Neuronal stem cell (in vitro differentiated cells): ENCODE results near the gene KRTAP2-4.
"Not testable (repeated sequence)": the region's sequence is repeated elsewhere in the genome, so short reads cannot be mapped to it uniquely, and the experiment has no call there.

Source experiments
- DNase-seq: peaks from one replicate; pipeline ENCODE4 v3.0.0-alpha.2; 2013; ENCODE audit warnings: low spot score
- H2AFZ ChIP-seq: one replicate; pipeline ENCODE4 v1.6.1; 2013; ENCODE audit warnings: mild to moderate bottlenecking, low read length, inconsistent platforms
- H2AK5ac ChIP-seq: 2 replicates; pipeline ENCODE4 v1.6.1; 2013; ENCODE audit warnings: low read depth, mild to moderate bottlenecking, inconsistent platforms, low read length, moderate library complexity, mixed read lengths
- H2BK120ac ChIP-seq: 2 replicates; pipeline ENCODE4 v1.6.1; 2013; ENCODE audit warnings: low read depth, mild to moderate bottlenecking, inconsistent platforms, low read length, moderate library complexity, mixed read lengths
- H2BK12ac ChIP-seq: one replicate; pipeline ENCODE4 v1.6.1; 2013; ENCODE audit warnings: low read length, inconsistent platforms
- H2BK15ac ChIP-seq: 2 replicates; pipeline ENCODE4 v1.6.1; 2013; ENCODE audit warnings: mild to moderate bottlenecking, low read length, inconsistent platforms, mixed read lengths
- H2BK5ac ChIP-seq: one replicate; pipeline ENCODE4 v1.6.1; 2013; ENCODE audit warnings: inconsistent platforms, mild to moderate bottlenecking, low read length, moderate library complexity
- H3K14ac ChIP-seq: one replicate; pipeline ENCODE4 v1.6.1; 2013; ENCODE audit warnings: low read length, inconsistent platforms
- H3K18ac ChIP-seq: 2 replicates; pipeline ENCODE4 v1.6.1; 2013; ENCODE audit warnings: low read length, inconsistent platforms
- H3K23ac ChIP-seq: 2 replicates; pipeline ENCODE4 v1.6.1; 2013; ENCODE audit warnings: low read depth, mild to moderate bottlenecking, mixed read lengths, low read length, inconsistent platforms; ENCODE audit not compliant: poor library complexity
- H3K27ac ChIP-seq: replicated peaks from 3 replicates; pipeline ENCODE4 v1.5.1; 2013; ENCODE audit warnings: low read length, inconsistent platforms
- H3K27me3 ChIP-seq, 3 experiments: 2 replicates each; pipeline ENCODE4 v1.6.1; 2013; ENCODE audit warnings: low read length in 3 of 3, mild to moderate bottlenecking in 2 of 3, inconsistent platforms in 1 of 3, low read depth in 1 of 3, mixed read lengths in 1 of 3, moderate library complexity in 1 of 3; ENCODE audit not compliant: control insufficient read depth in 3 of 3, insufficient read depth in 3 of 3
- H3K36me3 ChIP-seq, 2 donors: replicated peaks in 1 of 2; 2 replicates each; pipeline ENCODE4 v1.6.1; 2013; ENCODE audit warnings: low read length in 2 of 2; ENCODE audit not compliant: control insufficient read depth in 2 of 2, insufficient read depth in 2 of 2
- H3K4ac ChIP-seq: 2 replicates; pipeline ENCODE4 v1.6.1; 2013; ENCODE audit warnings: inconsistent platforms, mild to moderate bottlenecking, low read length, moderate library complexity
- H3K4me1 ChIP-seq, 2 donors: 1 replicate in 1 of 2; 2 replicates in 1 of 2; pipeline ENCODE4 v1.6.1; 2013; ENCODE audit warnings: low read length in 2 of 2, low read depth in 1 of 2; ENCODE audit not compliant: control insufficient read depth in 2 of 2, insufficient read depth in 1 of 2
- H3K4me2 ChIP-seq: one replicate; pipeline ENCODE4 v1.6.1; 2013; ENCODE audit warnings: mild to moderate bottlenecking, low read length, inconsistent platforms; ENCODE audit not compliant: insufficient read depth, poor library complexity, severe bottlenecking
- H3K4me3 ChIP-seq, 2 donors: 2 replicates each; pipeline ENCODE4 v1.5.1; 2013; ENCODE audit warnings: low read length in 2 of 2, mild to moderate bottlenecking in 2 of 2, inconsistent platforms in 1 of 2, moderate library complexity in 1 of 2
- H3K79me1 ChIP-seq: one replicate; pipeline ENCODE4 v1.6.1; 2013; ENCODE audit warnings: low read depth, mild to moderate bottlenecking, inconsistent platforms, low read length, moderate library complexity
- H3K9ac ChIP-seq: one replicate; pipeline ENCODE4 v1.6.1; 2013; ENCODE audit warnings: mild to moderate bottlenecking, low read depth, low read length, inconsistent platforms; ENCODE audit not compliant: poor library complexity
- H3K9me3 ChIP-seq, 2 donors: replicated peaks in 1 of 2; 2 replicates each; pipeline versions ENCODE3 to v1.6.1; 2013; ENCODE audit warnings: low read length in 2 of 2, mild to moderate bottlenecking in 2 of 2, inconsistent platforms in 1 of 2, low read depth in 1 of 2, mixed read lengths in 1 of 2, moderate library complexity in 1 of 2; ENCODE audit not compliant: control insufficient read depth in 2 of 2, insufficient read depth in 1 of 2
- H4K8ac ChIP-seq: one replicate; pipeline ENCODE4 v1.6.1; 2013; ENCODE audit warnings: low read depth, mild to moderate bottlenecking, inconsistent platforms, low read length, moderate library complexity
- H4K91ac ChIP-seq: one replicate; pipeline ENCODE4 v1.6.1; 2013; ENCODE audit warnings: low read length, low read depth, mild to moderate bottlenecking, inconsistent platforms; ENCODE audit not compliant: poor library complexity
- WGBS, 2 donors: extraction: QIAGEN DNeasy Blood & Tissue Kit; methylation state at CpG; one replicate each; pipeline ENCODE4 v1.1.7; 2013; ENCODE audit warnings: missing lambda C conversion rate in 2 of 2, mixed read lengths in 1 of 2; ENCODE audit not compliant: insufficient read length in 2 of 2, insufficient replicate concordance in 1 of 2; ENCODE audit errors: extremely low coverage in 2 of 2; 5-methylcytosine and 5-hydroxymethylcytosine counted together

KRTAP2-4 gene

GRCh38 chr17:41069031-41069430 is 3.4 kb upstream of the KRTAP2-4 start:
- H2BK5ac ChIP-seq = no peak overlapping the region
- H3K4me2 ChIP-seq = no peak overlapping the region
- no peak for DNase-seq

GRCh38 chr17:41067281-41067680 is 1.6 kb upstream of the KRTAP2-4 start:
- no peak overlapping the region for H3K18ac ChIP-seq
- no peak overlapping the region for H3K27ac ChIP-seq
- H3K9me3 ChIP-seq = no peaks in the 10 kb centered on the region
- no peak overlapping the region for H3K14ac ChIP-seq
- no peak overlapping the region for H2BK15ac ChIP-seq
- H3K23ac ChIP-seq = no peak overlapping the region
- H2BK120ac ChIP-seq = no peak overlapping the region
- H4K8ac ChIP-seq = no peak overlapping the region
- H2BK12ac ChIP-seq = no peak overlapping the region
- H3K4me2 ChIP-seq = no peak overlapping the region
- H3K4ac ChIP-seq = no peak overlapping the region
- H3K4me3 ChIP-seq = no peak overlapping the region
- H3K9ac ChIP-seq = no peak overlapping the region
- no peaks in the 10 kb centered on the region for H3K36me3 ChIP-seq
- H4K91ac ChIP-seq = no peak overlapping the region
- DNase-seq = no peak
- no peak overlapping the region for H2AFZ ChIP-seq
- no peaks in the 10 kb centered on the region for H3K79me1 ChIP-seq
- H2AK5ac ChIP-seq = no peak overlapping the region
- H3K4me1 ChIP-seq = no peaks in the 10 kb centered on the region
- H3K27me3 ChIP-seq = no peaks in the 10 kb centered on the region
- H2BK5ac ChIP-seq = no peak overlapping the region

More at GRCh38 chr17:41069031-41069430, 3.4 kb upstream of the KRTAP2-4 start:
- Histone ChIP-seq H3K27me3 (no peaks in the 10 kb centered on the region), H2BK12ac (no peak overlapping the region), H3K27ac (no peak overlapping the region), H4K91ac (no peak overlapping the region), H3K4ac (no peak overlapping the region), H2AK5ac (no peak overlapping the region), H3K36me3 (no peaks in the 10 kb centered on the region), H3K23ac (no peak overlapping the region), H2BK15ac (no peak overlapping the region), H3K9me3 (no peaks in the 10 kb centered on the region), H3K4me3 (no peak overlapping the region), H3K18ac (no peak overlapping the region), H4K8ac (no peak overlapping the region), H3K79me1 (no peaks in the 10 kb centered on the region), H2AFZ (no peak overlapping the region), H3K14ac (no peak overlapping the region), H3K9ac (no peak overlapping the region), H2BK120ac (no peak overlapping the region), H3K4me1 (no peaks in the 10 kb centered on the region)
- no CpG with 5 or more reads among the region's 3 CpGs for WGBS, 2 donors

DNA sequence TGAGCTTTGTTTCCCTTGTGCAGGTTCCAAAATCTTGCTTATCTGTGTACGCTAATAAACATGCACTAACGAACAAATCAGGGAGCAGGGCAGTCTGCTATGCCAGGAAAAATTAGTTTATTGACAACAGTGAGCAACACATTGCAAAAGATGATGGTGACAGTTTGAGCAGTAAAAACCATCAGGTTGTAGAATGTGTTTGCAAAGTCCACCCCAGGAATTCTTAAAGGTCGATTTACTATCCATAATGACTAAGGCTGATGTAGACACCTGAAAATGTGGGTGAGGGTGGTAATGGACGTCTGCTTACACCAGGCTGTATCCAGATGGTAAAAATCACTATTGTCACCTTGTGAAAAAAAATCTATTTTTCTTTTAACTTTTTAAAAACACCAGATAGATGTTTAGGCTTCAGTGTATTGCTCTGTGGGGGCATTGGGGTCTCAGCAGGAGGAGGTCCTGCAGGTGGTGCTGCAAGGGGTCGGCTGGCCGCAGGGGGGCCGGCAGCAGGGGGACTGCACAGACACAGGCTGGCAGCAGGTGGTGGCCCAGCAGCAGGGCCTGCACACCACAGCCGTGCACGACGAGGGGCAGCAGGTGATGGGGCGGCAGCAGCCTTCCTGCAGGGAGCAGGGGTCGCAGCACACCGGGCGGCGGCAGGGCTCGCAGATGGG is 526 bp downstream of the KRTAP2-4 start:
- not testable (repeated sequence) for H2BK120ac ChIP-seq, H4K8ac ChIP-seq, H3K4me3 ChIP-seq, H3K36me3 ChIP-seq, H2BK5ac ChIP-seq, H2BK12ac ChIP-seq, H2BK15ac ChIP-seq, H3K4ac ChIP-seq, DNase-seq, H3K14ac ChIP-seq, H3K4me1 ChIP-seq, H3K23ac ChIP-seq, H2AK5ac ChIP-seq, H3K9ac ChIP-seq, H3K18ac ChIP-seq, H3K79me1 ChIP-seq, H3K9me3 ChIP-seq, H3K27me3 ChIP-seq, H4K91ac ChIP-seq, H2AFZ ChIP-seq, H3K27ac ChIP-seq, H3K4me2 ChIP-seq
- no CpG with 5 or more reads among the region's 16 CpGs for WGBS, 2 donors

GRCh38 chr17:41064301-41064700 is 1.4 kb downstream of the KRTAP2-4 start:
- Histone ChIP-seq H2AFZ (no peak overlapping the region), H3K9me3 (no peaks in the 10 kb centered on the region), H2BK15ac (no peak overlapping the region), H3K36me3 (no peaks in the 10 kb centered on the region), H3K4ac (no peak overlapping the region), H4K8ac (no peak overlapping the region), H4K91ac (no peak overlapping the region), H2AK5ac (no peak overlapping the region), H2BK12ac (no peak overlapping the region), H3K9ac (no peak overlapping the region), H3K18ac (no peak overlapping the region), H3K27me3 (no peaks in the 10 kb centered on the region), H3K4me2 (no peak overlapping the region), H3K4me1 (peaks cover 0 to 2% of the 10 kb centered on the region in 2 donors), H3K4me3 (no peak overlapping the region), H3K23ac (no peak overlapping the region), H3K14ac (no peak overlapping the region), H2BK120ac (no peak overlapping the region), H3K27ac (no peak overlapping the region), H2BK5ac (no peak overlapping the region), H3K79me1 (no peaks in the 10 kb centered on the region)
- DNase-seq = no peak
- WGBS, 2 donors = no CpG with 5 or more reads among the region's 1 CpG
